K562 (cell line): Measurements from ENCODE around the gene NAB1. TPM values are rescaled to one million over a fixed set of nuclear protein-coding genes. Genes with fewer than 3 reads are reported as not detected.

Source experiments
- ATAC-seq: fragments of 200-7000 bp; cut with Tn5 transposase; 3 replicates; pipeline ENCODE4 v1.9.1; 2020; ENCODE audit warnings: moderate library complexity
- BruUV-seq: library from RNA; stranded (reverse); fragments of 400-500 nt; replicated peaks from 2 replicates; lab custom pipeline; 2021; lab: Mats Ljungman, UMichigan
- CTCF ChIA-PET: fragments of 300-600 bp; formaldehyde crosslinking; extraction: SDS; loops from one replicate; lab custom pipeline; 2021; ENCODE audit warnings: low intra/inter-chr PET ratio; lab: Yijun Ruan, JAX
- POLR2A ChIA-PET: fragments of 300-600, 350-650 bp; sonication (Branson Sonifier 250); formaldehyde crosslinking; extraction: SDS; loops from one replicate; lab custom pipeline; 2021; ENCODE audit warnings: antibody characterized with exemption, inconsistent platforms; lab: Yijun Ruan, JAX
- DNase-seq, 4 experiments: peaks; one replicate each; pipeline versions ENCODE4 v3.0.0 to v3.0.0-alpha.2; 2011 to 2018; ENCODE audit warnings: low spot score in 3 of 4, mixed read lengths in 3 of 4; ENCODE audit errors: extremely low read depth in 1 of 4
- FAIRE-seq: peaks from 2 replicates; lab custom pipeline; 2011; peaks lifted over from hg19 to GRCh38; lab: Jason Lieb, UNC
- H2AFZ ChIP-seq: 2 replicates; pipeline ENCODE4 v1.6.0; 2011; ENCODE audit warnings: low read depth, low read length, control low read depth, inconsistent platforms
- H3K27ac ChIP-seq: fragments of 200-600 bp; 3 replicates; pipeline ENCODE4 v1.8.0; 2011; ENCODE audit warnings: low read depth, mild to moderate bottlenecking, control low read depth, inconsistent platforms, low read length, moderate library complexity, mixed read lengths; ENCODE audit errors: extremely low read depth
- H3K27me3 ChIP-seq, 2 experiments: fragments of 300-600 bp in 1 of 2; 2 replicates in 1 of 2; 3 replicates in 1 of 2; pipeline versions ENCODE4 v1.6.0 to v1.8.0; 2011; ENCODE audit warnings: inconsistent platforms in 2 of 2, low read length in 2 of 2, mild to moderate bottlenecking in 1 of 2, mixed read lengths in 1 of 2, moderate library complexity in 1 of 2; ENCODE audit not compliant: control insufficient read depth in 2 of 2, insufficient read depth in 2 of 2
- H3K36me3 ChIP-seq: fragments of 300-600 bp; 3 replicates; pipeline ENCODE4 v1.8.0; 2011; ENCODE audit warnings: mild to moderate bottlenecking, low read length, inconsistent platforms; ENCODE audit not compliant: control insufficient read depth, insufficient read depth
- H3K4me1 ChIP-seq, 2 experiments: fragments of 200-600 bp in 1 of 2; replicated peaks in 1 of 2; 2 replicates in 1 of 2; 3 replicates in 1 of 2; pipeline versions ENCODE4 v1.5.1 to v1.8.0; 2011; ENCODE audit warnings: inconsistent platforms in 2 of 2, low read length in 2 of 2, mild to moderate bottlenecking in 1 of 2, mixed read lengths in 1 of 2, moderate library complexity in 1 of 2; ENCODE audit not compliant: control insufficient read depth in 2 of 2, insufficient read depth in 2 of 2
- H3K4me2 ChIP-seq: 2 replicates; pipeline ENCODE4 v1.6.1; 2011; ENCODE audit warnings: low read length, control low read depth, inconsistent platforms, mixed read lengths; ENCODE audit not compliant: insufficient read depth
- H3K4me3 ChIP-seq: fragments of 200-600 bp; sonication (generic), shearing (Covaris generic); 2 replicates; pipeline ENCODE4 v1.5.1; 2016; ENCODE audit warnings: control low read depth, inconsistent platforms
- H3K79me2 ChIP-seq: fragments of 200-600 bp; 3 replicates; pipeline ENCODE4 v1.8.0; 2011; ENCODE audit warnings: low read length, inconsistent platforms; ENCODE audit not compliant: control insufficient read depth, insufficient read depth
- H3K9ac ChIP-seq, 2 experiments: 2 replicates each; pipeline versions ENCODE4 v1.6.0 to v1.6.1; 2011; ENCODE audit warnings: low read depth in 2 of 2, low read length in 2 of 2, control low read depth in 1 of 2, inconsistent platforms in 1 of 2, mild to moderate bottlenecking in 1 of 2, mixed read lengths in 1 of 2; ENCODE audit not compliant: insufficient read depth in 1 of 2
- H3K9me1 ChIP-seq: one replicate; pipeline ENCODE4 v1.6.0; 2011; ENCODE audit warnings: inconsistent platforms, mild to moderate bottlenecking, low read length, moderate library complexity; ENCODE audit not compliant: control insufficient read depth, insufficient read depth
- H3K9me3 ChIP-seq: replicated peaks from 2 replicates; pipeline ENCODE4 v1.5.1; 2011; ENCODE audit warnings: low read depth, low read length, inconsistent platforms; ENCODE audit not compliant: control insufficient read depth, insufficient read depth
- H4K20me1 ChIP-seq: replicated peaks from 2 replicates; pipeline ENCODE4 v1.6.1; 2011; ENCODE audit warnings: low read length, inconsistent platforms, mixed read lengths; ENCODE audit not compliant: control insufficient read depth, insufficient read depth
- ATF4 ChIP-seq: fragments of 450-650 bp; formaldehyde crosslinking; IDR thresholded peaks from 2 replicates; pipeline ENCODE4 v1.4.0; 2022; ENCODE audit warnings: mild to moderate bottlenecking, moderate library complexity
- CBX3 ChIP-seq, 2 experiments: IDR thresholded peaks; 1 replicate in 1 of 2; 2 replicates in 1 of 2; pipeline ENCODE4 v1.6.1; 2012; ENCODE audit warnings: inconsistent platforms in 2 of 2, low read length in 2 of 2, borderline replicate concordance in 1 of 2, control low read depth in 1 of 2
- CUX1 ChIP-seq: fragments of 200-800 bp; sonication (Bioruptor generic); IDR thresholded peaks from 2 replicates; pipeline ENCODE4 v1.6.1; 2016; ENCODE audit warnings: missing genetic modification characterization, missing compliant biosample characterization
- KLF16 ChIP-seq: IDR thresholded peaks from 2 replicates; pipeline ENCODE4 v1.6.1; 2016; ENCODE audit warnings: antibody characterized with exemption
- MCM2 ChIP-seq: fragments of 450-650 bp; IDR thresholded peaks from 2 replicates; pipeline ENCODE4 v1.6.1; 2017; ENCODE audit warnings: low read depth, mild to moderate bottlenecking
- USF1 ChIP-seq: sonication (generic); formaldehyde crosslinking; IDR thresholded peaks from 2 replicates; pipeline ENCODE4 v1.9.0; 2022; ENCODE audit warnings: mild to moderate bottlenecking, missing genetic modification reagents
- ZNF41 ChIP-seq: fragments of 250-450 bp; sonication (Bioruptor Pico); conservative IDR thresholded peaks from 2 replicates; pipeline ENCODE4 v1.4.0; 2020; ENCODE audit warnings: mild to moderate bottlenecking
- WGBS: fragments of 100-300 bp; shearing (Covaris generic); methylation state at CpG from one replicate; pipeline ENCODE4 v1.1.6; 2016; ENCODE audit warnings: low coverage, mixed read lengths; ENCODE audit not compliant: insufficient coverage; ENCODE audit errors: missing lambda C conversion rate; 5-methylcytosine and 5-hydroxymethylcytosine counted together
- in situ Hi-C: fragments of 300-500 bp; cut with MboI; formaldehyde crosslinking; loops from 4 replicates; pipeline ENCODE4 v1.15.0; 2018; ENCODE audit warnings: inconsistent platforms, mixed read lengths
- intact Hi-C: fragments of 100-400 bp; cut with micrococcal nuclease; formaldehyde crosslinking; loops from 2 replicates; pipeline ENCODE4 v1.14.2; 2022
- polyA plus RNA-seq, 8 experiments: library from polyadenylated mRNA; depleted of rRNA in 4 of 8; stranded (reverse) in 5 of 8; unstranded in 3 of 8; fragments of >200 nt; fragmentation: Nextera tagmentation in 2 of 8; fragmentation: Illumina TruSeq in 1 of 8; extraction: Ambion mirVana in 2 of 8; extraction: Trizol in 1 of 8; gene quantifications; 2 replicates each; pipeline versions ENCODE4 v1.2.1 to v1.2.3, GENCODE V29; 2011 to 2014; ENCODE audit warnings: inconsistent platforms in 1 of 8, missing spikeins in 1 of 8
- total RNA-seq, 7 experiments: library from RNA; depleted of rRNA in 6 of 7; stranded (reverse); fragments of >200 nt in 6 of 7; fragmentation: Illumina TruSeq in 2 of 7; extraction: Trizol in 2 of 7; gene quantifications; 2 replicates each; pipeline versions ENCODE4 v1.2.1 to v1.2.3, GENCODE V29; 2011 to 2021; ENCODE audit warnings: low replicate concordance in 1 of 7

Gene NAB1
- total and polyA plus RNA-seq, 9 of the 15 experiments (the other 6 are each of a cell fraction or from before 2014, with no cell fraction given) = 3.1 to 23.0 (median 16.3) TPM

GRCh38 chr2:190674966-190675650 lies 26.2 kb downstream of the NAB1 start:
- DNase-seq = no peak
- no peaks in the 10 kb centered on the region for H3K9me1 ChIP-seq
- CTCF ChIA-PET = no interaction called here
- H3K4me2 ChIP-seq = no peak overlapping the region
- TF ChIP-seq ZNF41 = no peak
- TF ChIP-seq MCM2 = no peak
- TF ChIP-seq CUX1 = no peak
- no peak for TF ChIP-seq USF1 (CRISPR knock-in tag)
- no peak for TF ChIP-seq KLF16
- no peak for TF ChIP-seq ATF4 (CRISPR knock-in tag)
- no peak for TF ChIP-seq CBX3 (IDR thresholded peaks at IDR 0.05; ENCODE audit: borderline replicate concordance in 1 of 2, low read length in 2 of 2)
- TF ChIP-seq, all 486 proteins: peak for 0
- no peak overlapping the region for H3K4me3 ChIP-seq
- WGBS = 30% methylated on average over 1 of the region's 1 CpG
- intact Hi-C loops (no loop called here), in situ Hi-C loops (no loop called here)
- 0 out of 3 replicates have a peak overlapping the region, but pooled peaks have one; percentile 14 for H3K27ac ChIP-seq
- no peaks in the 10 kb centered on the region for H3K27me3 ChIP-seq
- no peaks in the 10 kb centered on the region for H3K9me3 ChIP-seq
- peaks cover 12% of the 10 kb centered on the region; the same call in 1 of the 3 replicates for H3K79me2 ChIP-seq
- FAIRE-seq = no peak
- H4K20me1 ChIP-seq = no peaks in the 10 kb centered on the region
- BruUV-seq = no TSS peak
- POLR2A ChIA-PET = interaction anchor here (0.7 kb wide), 1 partner anchor 207 kb away, joined by 3 read pairs; no protein-coding TSS in a partner anchor
- no peak for ATAC-seq
- peaks cover 0 to 10% of the 10 kb centered on the region in 2 experiments; a peak in 2 of 5 replicates for H3K4me1 ChIP-seq
- no peak overlapping the region for H3K9ac ChIP-seq
- no peak overlapping the region for H2AFZ ChIP-seq
- peaks cover 58% of the 10 kb centered on the region for H3K36me3 ChIP-seq
